ENCODE measurements around the gene HHATL. TPM values are rescaled to one million over a fixed set of nuclear protein-coding genes. Genes with fewer than 3 reads are reported as not detected.

HHATL gene
- total RNA-seq: not detected

GRCh38 chr3:42702066-42702951, at the start of gene HHATL:
Gene HHATL (minus strand): TSS chr3:42702798. CDS start chr3:42700826, 1,972 bp downstream.
- Histone ChIP-seq H3K4me1 (peaks cover 0 to 2% of the 10 kb centered on the region in 2 donors), H3K27me3 (no peaks in the 10 kb centered on the region), H3K27ac (no peak within 1 kb of the TSS), H3K4me3 (no peak within 1 kb of the TSS), H3K36me3 (no peaks in the 10 kb centered on the region), H3K9me3 (no peaks in the 10 kb centered on the region)
- DNase-seq (ENCODE audit: low spot score in 2 of 2): peak in 1 of 2 donors; percentile 60
- intact Hi-C loops (cut with DNase I): no loop called here
- no peak for TF ChIP-seq CTCF (IDR thresholded peaks at IDR 0.05)

GRCh38 chr3:42751609-42752008, 49.0 kb upstream of the HHATL start:
- no peak for TF ChIP-seq CTCF (IDR thresholded peaks at IDR 0.05)
- peak in 1 of 2 donors; percentile 54 for DNase-seq (ENCODE audit: low spot score in 2 of 2)
- peaks cover 6 to 19% of the 10 kb centered on the region in 2 donors for H3K4me1 ChIP-seq

GRCh38 chr3:42750834-42751233, 48.2 kb upstream of the HHATL start:
- Histone ChIP-seq H3K36me3 (no peaks in the 10 kb centered on the region), H3K27ac (no peak overlapping the region), H3K4me3 (no peak overlapping the region), H3K27me3 (no peaks in the 10 kb centered on the region), H3K9me3 (no peaks in the 10 kb centered on the region), H3K4me1 (peaks cover 7 to 26% of the 10 kb centered on the region in 2 donors)
- TF ChIP-seq CTCF (IDR thresholded peaks at IDR 0.05): no peak
- intact Hi-C loops (cut with DNase I): no loop called here
- DNase-seq (ENCODE audit: low spot score in 2 of 2): peak in 1 of 2 donors; percentile 50

More at GRCh38 chr3:42751609-42752008, 49.0 kb upstream of the HHATL start:
- H3K36me3 ChIP-seq: no peaks in the 10 kb centered on the region
- H3K27me3 ChIP-seq: no peaks in the 10 kb centered on the region
- intact Hi-C loops (cut with DNase I): no loop called here
- H3K9me3 ChIP-seq: no peaks in the 10 kb centered on the region
- no peak overlapping the region for H3K4me3 ChIP-seq
- no peak overlapping the region for H3K27ac ChIP-seq

- H3K27ac ChIP-seq: peak overlapping the region; percentile 53 to 62
- no peaks in the 10 kb centered on the region for H3K27me3 ChIP-seq
- H3K9me3 ChIP-seq: no peaks in the 10 kb centered on the region
- no peaks in the 10 kb centered on the region for H3K36me3 ChIP-seq
- H3K4me1 ChIP-seq: peaks cover 10 to 31% of the 10 kb centered on the region in 2 donors
- intact Hi-C loops (cut with DNase I): loop anchor here (1.0 to 5.0 kb wide), 3 partner anchors 49 to 247 kb away; partner anchors contain the start of genes NKTR and VIPR1
- peak in 1 of 2 donors; percentile 63 for DNase-seq (ENCODE audit: low spot score in 2 of 2)
- H3K4me3 ChIP-seq: no peak overlapping the region
- TF ChIP-seq CTCF (IDR thresholded peaks at IDR 0.05): peak in 2 of 3 experiments; percentile 37 to 68
These were observed 47.2 kb upstream of the HHATL start for GRCh38 chr3:42749753-42750231.

- H3K27me3 ChIP-seq: no peaks in the 10 kb centered on the region
- peak in 1 of 2 donors; percentile 58 for DNase-seq (ENCODE audit: low spot score in 2 of 2)
- intact Hi-C loops (cut with DNase I): loop anchor here (1.0 to 5.0 kb wide), 3 partner anchors 49 to 247 kb away; partner anchors contain the start of genes NKTR and VIPR1
These were observed 46.6 kb upstream of the HHATL start for GRCh38 chr3:42749025-42749752.

More at GRCh38 chr3:42749025-42749752, 46.6 kb upstream of the HHATL start:
- H3K4me1 ChIP-seq: peaks cover 10 to 35% of the 10 kb centered on the region in 2 donors
- H3K36me3 ChIP-seq: no peaks in the 10 kb centered on the region
- peak overlapping the region; percentile 53 to 62 for H3K27ac ChIP-seq
- no peak for TF ChIP-seq CTCF (IDR thresholded peaks at IDR 0.05)
- H3K9me3 ChIP-seq: no peaks in the 10 kb centered on the region
- H3K4me3 ChIP-seq: no peak overlapping the region

All from ascending aorta (tissue), 2 donors.